Activated effector memory CD4-positive, alpha-beta T cell treated with Interleukin-2 at 50 U/mL for 16 hours (primary cell): ENCODE data around the gene THSD7B.
"Not testable (repeated sequence)": the region's sequence is repeated elsewhere in the genome, so short reads cannot be mapped to it uniquely, and the experiment has no call there.

Experiments
- DNase-seq: peaks from one replicate; pipeline ENCODE4 v3.0.0-alpha.2; 2020

The THSD7B gene

DNA sequence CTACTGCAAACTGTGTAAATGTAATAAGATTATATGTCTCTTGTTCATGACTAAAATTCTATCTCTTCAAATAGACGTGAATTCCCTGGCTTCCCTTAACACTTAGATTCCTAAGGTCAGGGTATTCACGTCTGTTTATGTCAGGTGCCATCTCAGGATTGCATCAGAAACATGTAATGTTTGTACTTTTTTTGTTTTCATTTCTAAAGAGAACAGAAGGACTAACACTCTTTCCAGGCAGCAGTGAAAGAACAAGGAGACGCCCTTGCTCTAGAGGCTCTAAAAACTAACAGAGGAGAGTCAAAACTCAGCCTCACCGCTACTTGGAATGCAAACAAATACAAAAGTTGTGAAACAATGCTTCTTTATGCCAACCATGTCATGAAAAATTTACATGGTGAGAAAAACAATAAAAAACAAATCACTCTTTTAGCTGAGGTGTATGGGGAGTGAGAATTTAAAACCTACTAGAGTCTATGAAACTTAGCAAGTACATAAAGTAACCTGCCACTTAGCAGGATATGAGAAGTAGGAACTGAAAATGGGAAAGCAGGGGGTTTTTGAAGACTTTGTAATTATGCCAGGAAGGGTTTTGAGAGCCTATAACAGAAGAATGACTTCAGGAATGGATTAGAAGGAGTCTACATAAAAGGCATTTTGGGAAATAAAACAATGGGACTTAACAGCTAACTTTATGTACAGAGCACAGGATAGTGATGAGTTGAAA is 522.7 kb downstream of the THSD7B start:
- no peak for DNase-seq

DNA sequence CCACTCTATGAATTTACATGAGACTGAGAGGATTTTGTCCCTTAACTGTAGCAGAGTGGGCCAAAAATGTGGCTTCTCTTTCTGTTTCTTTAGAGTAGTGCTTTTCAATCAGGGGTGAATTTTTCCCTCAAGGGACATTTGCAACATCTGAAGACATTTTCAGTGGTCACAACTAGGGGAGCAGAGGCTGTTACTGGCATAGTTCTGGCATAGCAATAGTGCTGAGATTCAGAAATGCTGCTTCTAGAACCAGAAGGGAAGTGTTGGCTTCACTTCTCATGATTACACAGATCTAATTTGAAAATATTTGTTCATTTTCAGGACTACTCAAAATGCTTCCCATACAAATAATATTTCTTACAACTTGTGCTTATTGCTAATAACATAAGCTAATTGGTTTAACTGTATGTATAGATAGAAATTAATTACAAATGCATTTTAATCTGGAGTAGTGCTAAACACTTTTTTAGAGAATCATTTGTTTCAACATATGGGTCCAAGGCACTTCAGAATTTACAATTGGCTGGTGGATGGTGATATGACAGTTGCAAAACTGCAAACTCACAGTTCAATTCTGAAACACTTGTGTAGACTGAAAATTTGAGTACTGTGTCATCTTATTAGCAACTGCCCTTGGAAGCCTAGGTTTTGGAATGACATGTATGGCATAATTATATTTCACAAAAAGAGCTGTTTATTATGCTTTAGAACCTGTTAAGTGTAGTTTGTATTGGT is 526.7 kb downstream of the THSD7B start:
- no peak for DNase-seq

- DNase-seq = no peak
Observed at GRCh38 chr2:137298377-137298776, 533.0 kb downstream of the THSD7B start.

DNA sequence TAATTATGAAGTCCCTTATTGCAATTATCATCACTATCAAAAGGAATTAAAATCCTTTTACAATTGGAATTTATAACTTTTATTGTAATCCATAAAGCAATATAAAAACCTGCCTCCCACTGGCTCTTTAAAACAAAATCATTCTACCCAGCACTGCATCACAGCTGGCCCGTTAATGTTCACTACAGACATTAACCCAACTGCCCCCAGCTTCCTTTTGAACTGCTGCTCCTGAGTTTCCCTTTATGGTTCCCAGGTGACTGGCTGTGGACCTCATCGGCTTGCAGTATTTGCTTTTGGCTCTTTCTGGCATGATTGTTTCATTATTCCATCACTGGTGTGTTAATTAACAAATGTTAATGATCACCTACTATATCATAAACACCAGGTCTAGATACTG is 535.6 kb downstream of the THSD7B start:
- no peak for DNase-seq

GRCh38 chr2:137302957-137303356 is 537.6 kb downstream of the THSD7B start:
- no peak for DNase-seq

DNA sequence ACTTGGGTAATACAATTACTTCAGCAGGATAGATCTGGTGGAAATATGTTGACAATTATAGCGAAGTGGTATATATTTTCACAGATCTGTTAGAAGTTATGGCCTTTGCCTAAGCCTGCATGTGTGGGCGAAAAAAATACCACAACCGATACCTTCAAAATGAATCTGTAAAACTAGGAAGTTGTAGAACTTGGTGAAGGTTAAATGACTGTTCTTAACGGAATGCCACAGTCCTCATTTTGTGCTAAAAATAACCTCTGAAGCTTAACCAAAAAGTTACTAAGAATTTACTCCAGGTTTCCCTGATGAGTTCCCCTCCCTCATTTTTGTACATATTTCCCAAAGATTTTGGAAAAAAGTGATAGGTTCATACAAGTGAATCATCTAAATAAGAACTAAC is 550.7 kb downstream of the THSD7B start:
- no peak for DNase-seq

GRCh38 chr2:137321566-137321965 is 556.2 kb downstream of the THSD7B start:
- no peak for DNase-seq

DNA sequence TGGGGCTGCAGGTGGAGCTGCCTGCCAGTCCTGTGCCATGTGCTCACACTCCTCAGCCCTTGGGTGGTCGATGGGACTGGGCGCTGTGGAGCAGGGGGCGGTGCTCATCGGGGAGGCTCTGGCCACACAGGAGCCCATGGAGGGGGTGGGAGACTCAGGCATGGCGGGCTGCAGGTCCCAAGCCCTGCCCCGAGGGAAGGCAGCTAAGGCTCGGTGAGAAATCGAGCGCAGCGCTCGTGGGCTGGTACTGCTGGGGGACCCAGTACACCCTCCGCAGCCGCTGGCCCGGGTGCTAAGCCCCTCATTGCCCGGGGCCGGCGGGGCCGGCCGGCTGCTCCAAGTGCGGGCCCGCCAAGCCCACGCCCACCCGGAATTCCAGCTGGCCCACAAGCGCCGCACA is 566.2 kb downstream of the THSD7B start:
- DNase-seq = not testable (repeated sequence)

GRCh38 chr2:137333386-137334165 is 568.2 kb downstream of the THSD7B start:
- DNase-seq = no peak

DNA sequence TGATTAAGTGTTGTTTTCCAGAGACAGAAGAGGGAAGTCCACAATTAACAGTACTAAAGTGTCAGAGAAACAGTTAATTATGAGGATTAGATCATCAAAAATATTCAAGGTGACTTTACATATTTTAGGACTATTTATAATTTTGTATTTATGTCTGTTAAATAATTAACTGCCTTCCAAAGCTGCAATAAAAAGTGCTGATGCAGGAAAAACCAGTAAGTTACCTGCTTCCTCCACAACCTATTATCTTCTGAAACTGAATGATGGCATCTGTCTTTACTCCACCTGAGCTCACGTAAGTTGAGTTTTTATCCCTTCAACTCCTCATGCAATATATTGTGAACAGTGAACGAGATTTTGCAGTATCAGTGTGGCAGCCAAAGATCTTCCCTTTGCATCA is 570.7 kb downstream of the THSD7B start:
- DNase-seq = no peak

- no peak for DNase-seq
Observed at GRCh38 chr2:137339051-137339450, 573.7 kb downstream of the THSD7B start.

DNA sequence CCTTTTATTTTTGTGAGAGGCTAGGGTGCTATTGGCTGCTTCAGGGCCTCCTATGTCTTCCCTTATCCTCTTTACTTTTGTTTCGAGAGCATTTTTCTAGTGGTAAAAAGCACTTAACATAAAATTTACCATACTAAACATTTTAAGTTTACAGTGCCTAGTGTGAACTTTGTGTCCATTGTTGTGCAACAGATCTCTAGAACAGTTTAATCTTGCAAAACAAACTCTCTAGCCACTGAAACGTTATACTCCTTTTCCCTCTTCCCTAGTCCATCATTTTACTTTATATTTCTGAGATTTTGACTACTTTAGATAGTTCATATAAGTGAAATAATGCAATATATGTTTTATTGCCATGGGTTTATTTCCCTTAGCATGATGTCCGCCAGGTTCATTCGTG is 580.6 kb downstream of the THSD7B start:
- DNase-seq = no peak

GRCh38 chr2:137348301-137348700 is 583.0 kb downstream of the THSD7B start:
- DNase-seq = no peak

DNA sequence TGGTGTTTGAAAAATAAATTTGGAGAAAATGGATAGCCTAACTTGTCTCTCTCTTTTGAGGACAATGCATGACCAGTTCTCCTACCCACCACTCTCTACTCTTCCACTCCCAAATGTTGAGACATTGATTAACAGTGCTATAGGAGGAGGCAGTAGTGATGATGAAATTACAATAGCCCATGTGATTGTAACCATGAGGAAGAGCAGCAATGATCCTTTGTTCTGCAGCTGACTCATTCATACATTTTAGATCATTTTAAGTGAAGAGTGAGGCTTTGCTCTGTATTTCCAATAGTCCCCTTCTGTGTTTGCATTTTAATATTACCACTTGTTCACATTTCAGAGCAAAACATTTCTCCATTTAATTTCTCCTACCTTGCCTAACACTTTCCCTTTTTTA is 592.3 kb downstream of the THSD7B start:
- no peak for DNase-seq

DNA sequence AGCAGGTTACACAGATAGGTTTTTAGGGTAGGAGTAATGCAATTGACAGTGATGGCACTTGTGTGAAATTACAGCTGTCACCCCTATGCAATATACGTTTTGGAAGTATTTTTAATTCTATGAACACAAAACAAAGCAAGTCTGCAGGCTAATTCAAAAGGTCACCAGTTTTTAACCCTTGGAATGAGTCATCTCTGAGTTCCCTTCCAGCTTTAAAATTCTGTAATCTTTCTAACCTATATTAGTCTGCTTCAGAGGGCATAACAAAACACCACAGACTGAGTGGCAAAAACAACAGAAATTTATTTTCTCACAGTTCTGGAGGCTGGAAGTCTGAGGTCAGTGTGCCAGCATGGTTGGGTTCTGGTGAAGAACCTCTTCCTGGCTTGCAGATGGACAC is 602.0 kb downstream of the THSD7B start:
- no peak for DNase-seq

- no peak for DNase-seq
Observed at GRCh38 chr2:137369106-137369505, 603.8 kb downstream of the THSD7B start.

DNA sequence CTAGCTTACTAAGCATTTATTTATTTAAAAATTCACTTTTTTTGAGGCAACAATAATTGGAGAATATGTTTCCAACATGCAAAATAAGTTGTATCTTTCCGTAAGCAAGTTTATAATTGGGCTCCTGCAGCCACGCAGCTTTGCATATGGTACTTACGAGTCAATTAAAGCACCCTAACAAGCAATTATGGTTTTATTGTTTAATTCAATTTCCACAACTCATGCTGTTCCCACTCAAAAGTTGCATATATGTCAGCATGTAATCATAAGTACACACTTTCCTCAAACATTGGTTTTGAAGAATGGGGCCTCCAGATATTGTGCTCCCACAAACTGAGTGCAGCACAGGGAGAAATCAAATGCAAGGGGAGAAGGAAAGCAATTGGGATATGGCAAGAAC is 613.8 kb downstream of the THSD7B start:
- DNase-seq = no peak

GRCh38 chr2:137380610-137381009 is 615.3 kb downstream of the THSD7B start:
- DNase-seq = no peak

DNA sequence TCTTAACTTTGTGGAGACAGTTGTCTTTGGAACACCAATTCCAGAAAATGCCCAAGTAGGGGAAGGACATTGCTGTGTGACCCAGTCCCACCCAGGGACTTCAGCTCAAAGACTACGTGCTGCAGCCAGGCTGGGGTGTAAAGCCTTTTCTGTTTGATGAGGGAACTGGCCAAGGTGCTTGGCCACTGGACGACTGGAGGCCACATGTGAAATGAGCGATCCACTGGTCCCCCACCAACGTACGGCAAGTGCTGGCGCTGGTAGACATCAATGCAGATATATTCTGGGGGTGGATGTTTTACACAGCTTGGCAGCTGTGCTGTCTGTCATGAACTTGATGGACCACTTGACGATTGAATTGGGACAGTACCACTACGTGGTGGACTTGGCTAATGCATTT is 616.4 kb downstream of the THSD7B start:
- DNase-seq = no peak

- DNase-seq = no peak
Observed at GRCh38 chr2:137383391-137383790, 618.0 kb downstream of the THSD7B start.

- DNase-seq = no peak
Observed at GRCh38 chr2:137387044-137387443, 621.7 kb downstream of the THSD7B start.

DNA sequence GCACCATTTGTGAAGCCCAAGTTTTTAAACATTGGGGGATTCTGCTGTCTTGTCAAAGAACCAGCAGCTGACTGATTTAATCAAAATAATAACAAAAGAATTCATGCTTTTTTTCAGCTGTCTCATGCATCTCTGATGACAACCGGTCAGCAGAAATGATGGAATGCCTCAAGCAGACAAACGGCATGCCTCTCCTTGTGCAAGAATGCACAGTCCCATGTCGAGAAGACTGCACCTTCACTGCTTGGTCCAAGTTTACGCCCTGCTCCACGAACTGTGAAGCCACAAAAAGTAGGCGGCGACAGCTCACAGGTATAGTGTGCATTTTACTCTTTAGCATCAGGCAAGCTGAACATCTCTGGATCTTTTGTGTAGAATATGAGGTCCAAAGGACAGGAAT is 640.2 kb downstream of the THSD7B start:
- DNase-seq = no peak

GRCh38 chr2:137411585-137411984 is 646.2 kb downstream of the THSD7B start:
- DNase-seq = no peak

DNA sequence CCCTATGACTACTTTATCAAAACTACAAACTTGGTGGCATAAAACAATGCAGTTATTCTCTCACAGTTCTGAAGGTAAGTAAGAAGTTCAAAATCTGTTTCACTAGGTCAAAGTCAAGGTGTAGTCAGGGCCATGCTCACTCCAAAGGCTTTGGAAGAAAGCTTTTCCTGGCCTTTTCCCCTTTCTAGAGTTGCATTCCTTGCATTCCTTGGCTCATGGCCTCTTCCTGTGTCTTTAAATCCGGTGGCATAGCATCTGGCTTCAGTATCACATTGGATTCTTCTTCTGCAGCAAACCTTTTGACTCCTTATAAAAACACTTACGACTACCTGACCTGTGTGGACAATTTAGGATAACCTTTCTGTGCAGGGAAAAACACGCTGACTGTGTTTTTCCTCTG is 655.4 kb downstream of the THSD7B start:
- no peak for DNase-seq
